PC-3 (cell line): Measurements from ENCODE around the gene COLEC12. TPM values are rescaled to one million over a fixed set of nuclear protein-coding genes. Genes with fewer than 3 reads are reported as not detected.

Source experiments
- ATAC-seq: fragments of 200-7000 bp; cut with Tn5 transposase; 2 replicates; pipeline ENCODE4 v1.9.1; 2020; ENCODE audit warnings: mild to moderate bottlenecking, moderate library complexity
- BruUV-seq: library from RNA; stranded (reverse); fragments of 400-500 nt; replicated peaks from 2 replicates; lab custom pipeline; 2021; lab: Mats Ljungman, UMichigan
- CTCF ChIA-PET: fragments of 300-600 bp; sonication (Branson Sonifier 250); formaldehyde crosslinking; loops from one replicate; lab custom pipeline; 2022; ENCODE audit warnings: antibody characterized with exemption; lab: Charles Lee
- POLR2A ChIA-PET: fragments of 300-600 bp; sonication (Branson Sonifier 250); formaldehyde crosslinking; loops from one replicate; lab custom pipeline; 2022; ENCODE audit warnings: antibody characterized with exemption; ENCODE audit not compliant: unreplicated experiment; lab: Charles Lee
- DNase-seq: peaks from one replicate; pipeline ENCODE4 v3.0.0-alpha.2; 2015
- H2AFZ ChIP-seq: fragments of 300-600 bp; sonication (generic); 2 replicates; pipeline ENCODE4 v1.6.0; 2016; ENCODE audit warnings: antibody characterized with exemption, low read length
- H3F3A ChIP-seq: fragments of 300-600 bp; sonication (generic); one replicate; pipeline ENCODE4 v1.6.0; 2017; ENCODE audit warnings: antibody characterized with exemption, low read length, control low read depth, mild to moderate bottlenecking; ENCODE audit not compliant: unreplicated experiment
- H3K27ac ChIP-seq: fragments of 300-600 bp; sonication (generic); 2 replicates; pipeline ENCODE4 v1.5.1; 2016; ENCODE audit warnings: mild to moderate bottlenecking, low read length
- H3K27me3 ChIP-seq: fragments of 300-600 bp; sonication (generic); 2 replicates; pipeline ENCODE4 v1.6.1; 2016; ENCODE audit warnings: low read length, mixed read lengths
- H3K36me3 ChIP-seq: fragments of 300-600 bp; sonication (generic); 2 replicates; pipeline ENCODE4 v1.6.1; 2016; ENCODE audit warnings: low read depth, mixed run types, low read length, mixed read lengths
- H3K4me1 ChIP-seq: fragments of 300-600 bp; sonication (generic); 2 replicates; pipeline ENCODE4 v1.5.1; 2016; ENCODE audit warnings: low read length; ENCODE audit not compliant: insufficient read depth
- H3K4me2 ChIP-seq: fragments of 300-600 bp; sonication (generic); 2 replicates; pipeline ENCODE4 v1.6.0; 2016; ENCODE audit warnings: low read length
- H3K4me3 ChIP-seq: fragments of 300-600 bp; sonication (generic); 2 replicates; pipeline ENCODE4 v1.5.1; 2016; ENCODE audit warnings: mild to moderate bottlenecking, low read length, mixed read lengths
- H3K79me2 ChIP-seq: fragments of 300-600 bp; sonication (generic); 2 replicates; pipeline ENCODE4 v1.6.1; 2017; ENCODE audit warnings: low read length, mixed read lengths
- H3K9ac ChIP-seq: fragments of 300-600 bp; sonication (generic); 2 replicates; pipeline ENCODE4 v1.6.0; 2016; ENCODE audit warnings: mild to moderate bottlenecking, low read length
- H3K9me2 ChIP-seq: fragments of 300-600 bp; sonication (generic); replicated peaks from 2 replicates; pipeline ENCODE4 v1.6.1; 2016; ENCODE audit warnings: mixed run types, low read length, mixed read lengths
- H3K9me3 ChIP-seq: fragments of 300-600 bp; sonication (generic); 2 replicates; pipeline ENCODE4 v1.6.1; 2016; ENCODE audit warnings: low read length, mixed read lengths
- H4K20me1 ChIP-seq: fragments of 300-600 bp; sonication (generic); 2 replicates; pipeline ENCODE4 v1.6.1; 2016; ENCODE audit warnings: low read length, mixed read lengths
- EZH2 ChIP-seq: fragments of 300-600 bp; sonication (generic); IDR thresholded peaks from one replicate; pipeline ENCODE4 v1.6.1; 2017; ENCODE audit warnings: antibody characterized with exemption, mild to moderate bottlenecking, low read length; ENCODE audit not compliant: unreplicated experiment
- EZH2phosphoT487 ChIP-seq: fragments of 300-600 bp; sonication (generic); IDR thresholded peaks from 2 replicates; pipeline ENCODE4 v1.6.1; 2018; ENCODE audit warnings: mild to moderate bottlenecking, antibody characterized with exemption, low read length, borderline replicate concordance
- intact Hi-C: fragments of 100-400 bp; cut with micrococcal nuclease; formaldehyde crosslinking; loops from 2 replicates; pipeline ENCODE4 v1.9.0; 2023
- total RNA-seq: library from RNA; depleted of rRNA; stranded (reverse); fragments of >200 nt; gene quantifications from 2 replicates; pipeline ENCODE4 v1.2.3, GENCODE V29; 2014
- TF ChIP-seq, protein P1 (sequence below): fragments of 300-600 bp; sonication (generic); conservative IDR thresholded peaks from 2 replicates; pipeline ENCODE4 v1.5.1; 2017; ENCODE audit warnings: antibody characterized with exemption, low read depth, mild to moderate bottlenecking, low read length

The COLEC12 gene
- total RNA-seq, 1 experiment from 2014 or later, result 0.04 TPM

DNA sequence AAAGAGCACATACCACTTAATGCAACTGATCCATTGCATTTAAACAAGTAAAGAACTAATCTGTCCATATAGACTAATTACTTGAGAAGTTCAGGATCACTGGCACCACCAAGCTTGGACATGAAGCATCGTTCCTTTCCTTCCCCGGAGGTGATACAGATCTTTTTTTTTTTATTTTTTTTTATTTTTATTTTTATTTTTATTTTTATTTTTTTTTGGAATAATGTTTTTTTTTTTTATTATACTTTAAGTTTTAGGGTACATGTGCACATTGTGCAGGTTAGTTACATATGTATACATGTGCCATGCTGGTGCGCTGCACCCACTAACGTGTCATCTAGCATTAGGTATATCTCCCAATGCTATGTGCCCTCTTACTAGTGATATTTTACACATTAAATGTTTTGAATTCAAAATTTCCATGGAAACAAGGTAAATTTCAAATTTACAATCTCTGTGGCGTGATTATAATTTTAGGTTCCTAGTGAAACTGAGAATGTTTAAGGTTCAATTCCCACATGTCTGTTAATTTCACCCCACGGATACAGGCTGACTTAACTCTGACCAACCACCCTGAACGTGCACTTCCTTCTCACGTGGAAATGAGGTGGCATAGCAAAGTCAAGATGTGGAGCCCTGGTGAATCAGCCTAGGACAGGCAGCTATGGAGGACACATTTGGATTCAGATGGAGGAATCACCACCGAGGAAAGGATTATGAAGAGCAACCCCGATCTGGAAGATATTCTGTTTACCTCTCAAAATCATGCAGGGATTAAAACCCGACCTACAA is 131.1 kb downstream of the COLEC12 start:
- Histone ChIP-seq H3K4me2 (no peak overlapping the region), H3K9ac (no peak overlapping the region), H3K27ac (no peak overlapping the region), H3K9me3 (no peaks in the 10 kb centered on the region), H3K4me3 (no peak overlapping the region), H3K36me3 (no peaks in the 10 kb centered on the region), H3K4me1 (no peaks in the 10 kb centered on the region), H4K20me1 (no peaks in the 10 kb centered on the region), H2AFZ (no peak overlapping the region), H3K27me3 (peaks cover 74% of the 10 kb centered on the region), H3K9me2 (no peaks in the 10 kb centered on the region), H3F3A (no peaks in the 10 kb centered on the region), H3K79me2 (no peaks in the 10 kb centered on the region)
- CTCF ChIA-PET, result no interaction called here
- ATAC-seq (no peak), DNase-seq (no peak)
- POLR2A ChIA-PET, result no interaction called here
- TF ChIP-seq EZH2 (no peak), EZH2phosphoT487 (no peak)
- TF ChIP-seq, protein P1, sequence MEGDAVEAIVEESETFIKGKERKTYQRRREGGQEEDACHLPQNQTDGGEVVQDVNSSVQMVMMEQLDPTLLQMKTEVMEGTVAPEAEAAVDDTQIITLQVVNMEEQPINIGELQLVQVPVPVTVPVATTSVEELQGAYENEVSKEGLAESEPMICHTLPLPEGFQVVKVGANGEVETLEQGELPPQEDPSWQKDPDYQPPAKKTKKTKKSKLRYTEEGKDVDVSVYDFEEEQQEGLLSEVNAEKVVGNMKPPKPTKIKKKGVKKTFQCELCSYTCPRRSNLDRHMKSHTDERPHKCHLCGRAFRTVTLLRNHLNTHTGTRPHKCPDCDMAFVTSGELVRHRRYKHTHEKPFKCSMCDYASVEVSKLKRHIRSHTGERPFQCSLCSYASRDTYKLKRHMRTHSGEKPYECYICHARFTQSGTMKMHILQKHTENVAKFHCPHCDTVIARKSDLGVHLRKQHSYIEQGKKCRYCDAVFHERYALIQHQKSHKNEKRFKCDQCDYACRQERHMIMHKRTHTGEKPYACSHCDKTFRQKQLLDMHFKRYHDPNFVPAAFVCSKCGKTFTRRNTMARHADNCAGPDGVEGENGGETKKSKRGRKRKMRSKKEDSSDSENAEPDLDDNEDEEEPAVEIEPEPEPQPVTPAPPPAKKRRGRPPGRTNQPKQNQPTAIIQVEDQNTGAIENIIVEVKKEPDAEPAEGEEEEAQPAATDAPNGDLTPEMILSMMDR, result no peak
- intact Hi-C loops, result no loop called here
- BruUV-seq, result no TSS peak

DNA sequence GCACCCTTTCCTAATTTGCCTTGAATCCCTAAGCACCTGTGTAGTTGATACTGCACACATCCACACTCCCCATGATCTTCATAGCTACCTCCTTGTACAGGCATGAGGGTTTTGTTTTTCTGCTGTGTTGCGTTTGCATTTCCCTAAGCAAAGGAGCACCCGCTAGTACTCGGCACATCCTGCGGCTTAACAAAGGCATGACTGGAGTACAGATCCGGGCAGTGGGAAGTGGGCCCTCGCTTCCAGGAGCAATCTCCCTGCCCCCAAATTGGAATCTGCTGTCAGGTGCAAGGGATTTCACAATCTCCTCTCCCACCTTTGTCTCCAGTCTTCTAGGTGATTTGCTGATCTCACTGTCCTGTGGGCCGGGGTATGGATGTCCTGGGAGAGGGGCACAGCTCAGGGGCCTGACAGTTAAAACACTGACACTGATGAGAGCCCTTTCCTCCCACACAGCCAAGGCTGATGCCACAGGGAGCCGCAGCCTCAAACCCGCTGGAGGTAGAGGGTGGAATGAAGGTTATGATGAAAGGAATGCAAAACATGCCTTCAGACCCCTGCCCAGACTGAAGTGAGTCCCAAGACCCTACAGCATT is 133.9 kb downstream of the COLEC12 start:
- H3K27me3 ChIP-seq, result peaks cover 74% of the 10 kb centered on the region
- no peaks in the 10 kb centered on the region for H3F3A ChIP-seq
- no peaks in the 10 kb centered on the region for H3K36me3 ChIP-seq
- no peak overlapping the region for H3K4me3 ChIP-seq
- BruUV-seq, result no TSS peak
- no peaks in the 10 kb centered on the region for H3K4me1 ChIP-seq
- no peak overlapping the region for H3K27ac ChIP-seq
- H2AFZ ChIP-seq, result no peak overlapping the region
- ChIA-PET POLR2A (no interaction called here), CTCF (no interaction called here)
- H4K20me1 ChIP-seq, result no peaks in the 10 kb centered on the region
- ATAC-seq (no peak), DNase-seq (no peak)
- intact Hi-C loops, result no loop called here
- no peaks in the 10 kb centered on the region for H3K9me3 ChIP-seq
- H3K4me2 ChIP-seq, result no peak overlapping the region
- no peak for TF ChIP-seq EZH2phosphoT487
- TF ChIP-seq, protein P1, result no peak
- no peak for TF ChIP-seq EZH2
- no peaks in the 10 kb centered on the region for H3K79me2 ChIP-seq
- H3K9ac ChIP-seq, result no peak overlapping the region
- H3K9me2 ChIP-seq, result no peaks in the 10 kb centered on the region

DNA sequence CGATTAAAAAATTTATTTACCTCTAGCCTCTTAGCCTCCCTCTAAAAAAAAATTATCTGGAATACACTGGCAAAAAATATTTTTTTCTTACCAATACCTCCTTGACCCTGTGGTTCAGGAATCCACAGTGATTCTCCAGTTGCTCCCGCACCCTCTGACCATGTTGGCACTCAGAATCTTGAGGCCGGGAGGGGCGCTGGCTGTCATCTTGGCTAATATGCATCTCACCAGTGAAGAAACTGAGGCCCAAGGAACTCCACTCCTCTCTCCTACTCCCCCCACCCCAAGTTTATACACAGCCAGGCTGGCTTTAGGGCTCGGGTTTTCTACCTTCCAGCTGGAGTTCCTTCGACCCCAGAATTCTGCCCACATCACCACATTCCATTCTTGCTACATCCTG is 134.8 kb downstream of the COLEC12 start:
- H3K9me2 ChIP-seq, result no peaks in the 10 kb centered on the region
- BruUV-seq, result no TSS peak
- intact Hi-C loops, result no loop called here
- DNase-seq (no peak), ATAC-seq (no peak)
- no peaks in the 10 kb centered on the region for H3K79me2 ChIP-seq
- no peak overlapping the region for H2AFZ ChIP-seq
- no peak overlapping the region for H3K4me3 ChIP-seq
- H4K20me1 ChIP-seq, result no peaks in the 10 kb centered on the region
- no peak overlapping the region for H3K4me2 ChIP-seq
- no peaks in the 10 kb centered on the region for H3K36me3 ChIP-seq
- CTCF ChIA-PET, result no interaction called here
- H3K27ac ChIP-seq, result no peak overlapping the region
- peaks cover 75% of the 10 kb centered on the region for H3K27me3 ChIP-seq
- no peaks in the 10 kb centered on the region for H3K9me3 ChIP-seq
- no peak overlapping the region for H3K9ac ChIP-seq
- TF ChIP-seq EZH2 (no peak), EZH2phosphoT487 (no peak)
- H3K4me1 ChIP-seq, result no peaks in the 10 kb centered on the region
- H3F3A ChIP-seq, result no peaks in the 10 kb centered on the region
- POLR2A ChIA-PET, result no interaction called here
